GM21576 (cell line): ENCODE data around the gene MASP2.
"Not testable (repeated sequence)": the region's sequence is repeated elsewhere in the genome, so short reads cannot be mapped to it uniquely, and the experiment has no call there.

Source experiments
- ATAC-seq: cut with Tn5 transposase; IDR thresholded peaks from one replicate; pipeline ENCODE4 v1.9.1; 2021; ENCODE audit warnings: mild to moderate bottlenecking, moderate library complexity; ENCODE audit not compliant: unreplicated experiment

The MASP2 gene

GRCh38 chr1:11058595-11059154 lies 11.6 kb upstream of the MASP2 start:
- no peak for ATAC-seq

DNA sequence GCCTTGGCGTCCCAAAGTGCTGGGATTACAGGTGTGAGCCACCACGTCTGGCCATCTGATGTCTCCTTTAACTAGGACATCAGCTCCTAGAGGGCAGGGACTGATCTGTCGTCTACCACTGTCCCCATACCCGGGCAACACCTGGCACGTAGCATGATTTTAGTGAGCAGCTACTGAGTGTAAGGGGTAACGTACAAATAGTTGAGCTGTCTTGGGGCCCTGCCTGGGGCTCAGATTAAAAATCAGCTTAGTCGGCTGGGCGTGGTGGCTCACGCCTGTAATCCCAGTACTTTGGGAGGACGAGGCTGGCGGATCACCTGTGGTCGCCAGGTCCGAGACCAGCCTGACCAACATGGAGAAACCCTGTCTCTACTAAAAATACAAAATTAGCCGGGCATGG lies 11.0 kb upstream of the MASP2 start:
- ATAC-seq = no peak

- no peak for ATAC-seq
These were observed 10.4 kb upstream of the MASP2 start for GRCh38 chr1:11057477-11057876.

- ATAC-seq = no peak
These were observed 9.5 kb upstream of the MASP2 start for GRCh38 chr1:11056504-11056903.

- no peak for ATAC-seq
These were observed 8.6 kb upstream of the MASP2 start for GRCh38 chr1:11055676-11056075.

GRCh38 chr1:11054666-11055065 lies 7.6 kb upstream of the MASP2 start:
- ATAC-seq = no peak

GRCh38 chr1:11054181-11054580 lies 7.1 kb upstream of the MASP2 start:
- no peak for ATAC-seq

DNA sequence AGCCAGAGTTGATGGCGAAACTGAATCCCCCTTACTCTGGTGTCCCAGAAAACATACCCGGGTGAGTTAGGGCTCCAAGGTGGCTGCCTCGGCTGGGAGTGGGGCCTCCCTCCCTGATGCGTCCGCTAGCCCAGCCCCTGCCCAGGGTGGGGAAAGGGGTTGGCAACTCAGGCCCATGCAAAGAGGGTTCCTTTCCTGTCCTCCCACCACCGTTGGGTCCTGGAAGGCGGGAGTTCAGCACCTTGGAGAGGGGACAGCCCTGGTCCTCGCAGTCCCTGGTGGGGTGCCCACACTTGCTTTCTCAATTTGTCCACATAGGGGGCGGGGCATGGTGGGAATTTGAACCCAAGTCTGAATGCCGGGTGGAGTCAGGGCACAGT lies 6.7 kb upstream of the MASP2 start:
- ATAC-seq = no peak

DNA sequence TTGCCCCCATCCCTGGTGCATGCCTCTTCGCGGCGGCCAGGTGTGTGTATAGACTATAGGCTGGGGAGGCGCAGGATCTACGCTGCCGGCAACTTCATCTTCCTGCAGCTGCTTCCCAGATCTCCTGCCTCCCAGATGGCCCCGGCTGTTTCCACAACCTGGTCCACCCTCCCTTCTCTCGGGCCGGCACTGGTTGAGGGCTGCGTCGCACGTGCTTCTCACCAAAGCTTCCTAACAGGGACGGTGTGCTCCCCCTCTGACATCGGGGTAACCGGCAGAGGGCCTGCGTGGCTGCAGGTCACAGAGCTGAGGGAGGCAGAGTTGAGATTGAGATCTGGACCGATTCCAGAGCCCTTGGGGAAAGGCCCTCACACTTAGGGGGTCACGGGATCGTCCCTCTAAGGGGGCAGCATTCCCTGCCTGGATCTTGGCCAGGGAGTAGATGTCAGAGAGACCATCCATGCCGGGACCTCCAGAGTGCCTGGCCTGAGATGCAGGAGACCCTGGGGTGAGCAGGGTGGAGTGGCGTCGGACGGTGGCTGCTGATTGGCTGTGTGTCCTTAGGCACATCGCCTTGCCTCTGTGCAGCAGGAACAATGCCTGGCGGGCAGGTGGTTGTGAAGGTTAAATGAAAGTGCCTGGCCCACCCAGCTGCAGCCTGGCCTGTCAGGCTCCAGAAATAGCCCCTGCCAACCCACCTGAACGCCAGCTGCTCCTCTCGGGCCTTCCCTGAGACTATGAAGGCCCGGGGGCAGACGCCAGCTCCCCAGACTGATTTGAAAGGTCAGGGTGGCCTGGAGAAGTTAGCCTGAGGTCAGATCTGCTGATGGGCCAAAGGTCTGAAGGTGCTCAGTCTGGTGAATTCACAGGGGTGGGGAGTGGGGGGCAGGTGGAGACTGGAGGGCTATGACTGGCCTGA lies 6.1 kb upstream of the MASP2 start:
- ATAC-seq = no peak

DNA sequence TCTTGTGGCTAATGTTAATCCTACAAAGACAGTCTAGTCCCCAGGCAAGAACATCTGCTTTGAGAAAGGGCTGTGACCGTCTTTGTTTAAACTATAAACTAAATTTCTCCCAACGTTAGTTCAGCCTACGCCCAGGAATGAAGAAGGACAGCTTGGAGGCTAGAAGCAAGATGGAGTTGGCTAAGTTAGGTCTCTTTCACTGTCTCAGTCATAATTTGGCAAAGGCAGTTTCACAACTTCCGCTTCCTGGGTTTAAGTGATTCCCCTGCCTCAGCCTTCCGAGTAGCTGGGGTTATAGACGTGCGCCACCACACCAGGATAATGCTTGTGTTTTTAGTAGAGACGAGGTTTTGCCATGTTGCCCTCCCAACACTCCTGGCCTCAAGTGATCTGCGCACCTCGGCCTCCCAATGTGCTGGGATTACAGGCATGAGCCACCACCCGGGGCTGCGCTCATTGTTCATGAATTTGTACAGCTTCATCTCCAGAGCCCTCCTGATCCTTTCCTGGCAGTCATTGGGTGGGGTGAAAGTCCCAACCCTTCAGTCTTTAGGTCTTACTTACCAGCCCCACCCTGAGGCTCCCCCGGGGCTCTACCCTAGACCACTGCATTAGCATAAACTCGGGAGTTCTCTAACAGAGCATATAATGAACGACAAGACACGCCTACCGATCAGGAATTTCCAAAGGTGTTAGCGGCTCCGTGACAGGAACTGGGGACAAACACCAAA lies 4.9 kb upstream of the MASP2 start:
- no peak for ATAC-seq

GRCh38 chr1:11051121-11051520 lies 4.1 kb upstream of the MASP2 start:
- ATAC-seq = not testable (repeated sequence)

- no peak for ATAC-seq
These were observed 821 bp downstream of the MASP2 start for GRCh38 chr1:11046270-11046566.

GRCh38 chr1:11045428-11046269 lies 1.4 kb downstream of the MASP2 start:
- no peak for ATAC-seq

- no peak for ATAC-seq
These were observed 2.1 kb downstream of the MASP2 start for GRCh38 chr1:11044849-11045427.

- no peak for ATAC-seq
These were observed 2.8 kb downstream of the MASP2 start for GRCh38 chr1:11044086-11044848.

DNA sequence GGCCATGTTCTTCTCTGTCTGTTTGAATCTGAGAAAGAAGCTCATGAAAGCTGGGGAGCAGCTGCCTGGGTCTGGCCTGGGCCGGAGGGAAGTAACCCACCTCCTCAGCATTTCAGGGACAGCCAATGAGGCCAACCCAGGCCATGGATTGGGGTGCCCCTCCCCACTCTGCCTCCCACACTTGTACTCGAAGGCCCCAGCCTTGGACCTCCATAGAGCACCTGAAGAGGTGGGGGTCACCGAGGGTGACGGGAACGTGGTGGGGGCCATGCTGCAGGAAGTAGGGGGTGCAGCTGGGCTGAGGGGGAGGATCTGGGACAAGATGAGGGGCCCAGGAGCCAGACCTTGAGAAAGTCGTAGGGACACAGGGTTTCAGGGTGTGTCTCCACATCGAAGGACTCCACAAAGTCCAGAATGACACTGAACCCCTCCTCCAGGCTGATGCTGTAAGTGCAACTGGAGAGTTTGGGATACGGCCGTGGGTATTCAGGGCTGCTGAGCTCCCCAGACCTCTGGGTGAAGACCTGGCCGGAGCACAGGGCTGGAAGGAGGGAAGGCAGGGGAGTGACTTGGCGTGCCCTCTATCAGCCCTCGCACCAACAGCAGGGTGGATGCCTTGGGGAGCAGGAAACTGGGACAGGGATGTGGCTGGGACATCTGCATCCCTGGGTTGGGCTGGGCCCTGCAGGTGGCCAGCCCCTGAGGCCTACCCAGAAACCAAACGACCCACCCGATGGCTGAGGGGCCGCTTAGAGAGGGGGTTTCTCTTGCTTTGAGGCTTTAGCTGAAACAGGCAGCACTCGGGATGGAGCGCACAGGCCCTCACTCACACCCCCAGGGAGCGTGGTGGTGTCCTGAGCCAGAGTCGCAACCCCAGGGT lies 3.8 kb downstream of the MASP2 start:
- no peak for ATAC-seq

GRCh38 chr1:11042065-11042464 lies 5.0 kb downstream of the MASP2 start:
- ATAC-seq = no peak

- no peak for ATAC-seq
These were observed 6.0 kb downstream of the MASP2 start for GRCh38 chr1:11041048-11041447.

DNA sequence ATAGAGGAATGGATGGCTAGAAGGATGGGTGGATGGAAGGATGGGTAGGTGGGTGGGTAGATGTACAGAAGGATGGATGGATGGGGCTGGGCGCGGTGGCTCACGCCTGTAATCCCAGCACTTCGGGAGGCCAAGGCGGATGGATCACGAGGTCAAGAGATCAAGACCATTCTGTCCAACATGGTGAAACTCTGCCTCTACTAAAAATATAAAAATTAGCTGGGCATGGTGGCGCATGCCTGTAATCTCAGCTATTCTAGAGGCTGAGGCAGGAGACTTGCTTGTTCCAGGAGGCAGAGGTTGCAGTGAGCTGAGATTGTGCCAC lies 7.0 kb downstream of the MASP2 start:
- not testable (repeated sequence) for ATAC-seq
